Gastrocnemius medialis (tissue), 4 donors: ENCODE data around the gene ZAP70.

Source experiments
- POLR2A ChIP-seq, 2 donors: fragments of 450-650 bp; IDR thresholded peaks; one replicate each; pipeline ENCODE4 v1.6.1; 2017; ENCODE audit warnings: antibody characterized with exemption in 2 of 2, mild to moderate bottlenecking in 2 of 2, moderate library complexity in 2 of 2
- TF ChIP-seq, protein P1 (sequence below), 5 experiments: fragments of 450-650 bp in 3 of 5; fragments of 200-600 bp in 2 of 5; sonication (generic) in 2 of 5; IDR thresholded peaks in 4 of 5; conservative IDR thresholded peaks in 1 of 5; 1 replicate in 4 of 5; 2 replicates in 1 of 5; pipeline ENCODE4 v1.5.1; 2016 to 2019; ENCODE audit warnings: antibody characterized with exemption in 5 of 5, mild to moderate bottlenecking in 3 of 5, moderate library complexity in 3 of 5

DNA sequence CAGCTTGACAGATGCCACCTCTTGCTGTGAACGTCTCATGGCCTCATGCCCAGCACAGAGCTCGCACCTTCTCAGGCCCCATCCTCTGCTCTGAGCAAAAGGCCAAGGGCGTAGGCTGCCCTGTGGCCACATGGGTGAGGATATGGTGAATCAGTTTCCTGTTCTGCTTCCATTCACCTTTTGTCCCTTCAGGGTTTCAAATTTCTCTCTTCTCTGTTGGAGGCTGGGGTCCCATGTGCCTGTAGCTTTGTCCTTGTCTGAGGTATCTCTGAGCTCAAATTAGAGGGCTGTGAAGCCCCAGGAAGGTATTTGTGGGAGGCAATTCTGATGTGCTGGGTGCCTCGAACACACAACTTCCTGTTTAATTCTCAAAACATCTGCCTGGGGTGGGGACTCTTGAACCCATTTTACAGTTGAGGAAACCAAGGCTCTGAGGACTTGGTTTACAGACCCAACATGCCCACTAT is 29.0 kb downstream of the ZAP70 start:
- TF ChIP-seq, protein P1, sequence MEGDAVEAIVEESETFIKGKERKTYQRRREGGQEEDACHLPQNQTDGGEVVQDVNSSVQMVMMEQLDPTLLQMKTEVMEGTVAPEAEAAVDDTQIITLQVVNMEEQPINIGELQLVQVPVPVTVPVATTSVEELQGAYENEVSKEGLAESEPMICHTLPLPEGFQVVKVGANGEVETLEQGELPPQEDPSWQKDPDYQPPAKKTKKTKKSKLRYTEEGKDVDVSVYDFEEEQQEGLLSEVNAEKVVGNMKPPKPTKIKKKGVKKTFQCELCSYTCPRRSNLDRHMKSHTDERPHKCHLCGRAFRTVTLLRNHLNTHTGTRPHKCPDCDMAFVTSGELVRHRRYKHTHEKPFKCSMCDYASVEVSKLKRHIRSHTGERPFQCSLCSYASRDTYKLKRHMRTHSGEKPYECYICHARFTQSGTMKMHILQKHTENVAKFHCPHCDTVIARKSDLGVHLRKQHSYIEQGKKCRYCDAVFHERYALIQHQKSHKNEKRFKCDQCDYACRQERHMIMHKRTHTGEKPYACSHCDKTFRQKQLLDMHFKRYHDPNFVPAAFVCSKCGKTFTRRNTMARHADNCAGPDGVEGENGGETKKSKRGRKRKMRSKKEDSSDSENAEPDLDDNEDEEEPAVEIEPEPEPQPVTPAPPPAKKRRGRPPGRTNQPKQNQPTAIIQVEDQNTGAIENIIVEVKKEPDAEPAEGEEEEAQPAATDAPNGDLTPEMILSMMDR (IDR thresholded peaks at IDR 0.05 in 4 of 5, conservative IDR thresholded peaks at IDR 0.05 in 1 of 5): no peak
- TF ChIP-seq POLR2A (IDR thresholded peaks at IDR 0.05): no peak
